Transverse colon (tissue), 4 donors: ENCODE data around the gene PIEZO1.

Experiments
- POLR2AphosphoS5 ChIP-seq, 3 donors: sonication (generic); formaldehyde crosslinking; IDR thresholded peaks; one replicate each; pipeline ENCODE4 v1.6.1; 2016; ENCODE audit warnings: antibody characterized with exemption in 3 of 3
- TF ChIP-seq, protein P1 (sequence below), 5 experiments: fragments of 200-600 bp in 3 of 5; fragments of 450-650 bp in 2 of 5; sonication (generic) in 3 of 5; IDR thresholded peaks; 1 replicate in 2 of 5; 2 replicates in 3 of 5; pipeline ENCODE4 v1.5.1; 2016 to 2017; ENCODE audit warnings: antibody characterized with exemption in 5 of 5, inconsistent platforms in 3 of 5, mild to moderate bottlenecking in 2 of 5, moderate library complexity in 1 of 5

DNA sequence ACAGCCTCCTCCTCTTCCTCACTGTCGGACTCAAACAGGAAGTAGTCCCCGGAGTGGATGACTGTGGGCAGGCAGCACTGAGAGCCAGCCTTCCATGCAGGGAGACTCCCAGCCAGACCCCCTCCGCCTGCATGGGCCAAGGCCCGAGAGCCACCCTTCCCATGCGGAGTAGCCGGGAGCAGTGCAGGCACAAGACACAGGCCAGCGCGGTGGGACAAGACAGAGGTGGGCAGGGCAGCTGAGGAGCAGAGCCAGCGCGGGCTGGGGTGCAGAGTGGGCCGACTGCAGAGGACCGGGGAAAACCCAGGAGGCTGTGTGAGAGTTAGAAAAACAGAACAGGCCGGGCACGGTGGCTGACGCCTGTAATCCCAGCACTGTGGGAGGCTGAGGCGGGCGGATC is 61.1 kb downstream of the PIEZO1 start:
- TF ChIP-seq POLR2AphosphoS5 (IDR thresholded peaks at IDR 0.05) = no peak
- TF ChIP-seq, protein P1, sequence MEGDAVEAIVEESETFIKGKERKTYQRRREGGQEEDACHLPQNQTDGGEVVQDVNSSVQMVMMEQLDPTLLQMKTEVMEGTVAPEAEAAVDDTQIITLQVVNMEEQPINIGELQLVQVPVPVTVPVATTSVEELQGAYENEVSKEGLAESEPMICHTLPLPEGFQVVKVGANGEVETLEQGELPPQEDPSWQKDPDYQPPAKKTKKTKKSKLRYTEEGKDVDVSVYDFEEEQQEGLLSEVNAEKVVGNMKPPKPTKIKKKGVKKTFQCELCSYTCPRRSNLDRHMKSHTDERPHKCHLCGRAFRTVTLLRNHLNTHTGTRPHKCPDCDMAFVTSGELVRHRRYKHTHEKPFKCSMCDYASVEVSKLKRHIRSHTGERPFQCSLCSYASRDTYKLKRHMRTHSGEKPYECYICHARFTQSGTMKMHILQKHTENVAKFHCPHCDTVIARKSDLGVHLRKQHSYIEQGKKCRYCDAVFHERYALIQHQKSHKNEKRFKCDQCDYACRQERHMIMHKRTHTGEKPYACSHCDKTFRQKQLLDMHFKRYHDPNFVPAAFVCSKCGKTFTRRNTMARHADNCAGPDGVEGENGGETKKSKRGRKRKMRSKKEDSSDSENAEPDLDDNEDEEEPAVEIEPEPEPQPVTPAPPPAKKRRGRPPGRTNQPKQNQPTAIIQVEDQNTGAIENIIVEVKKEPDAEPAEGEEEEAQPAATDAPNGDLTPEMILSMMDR (IDR thresholded peaks at IDR 0.05) = no peak
